CD14-positive monocyte (primary cell): Measurements from ENCODE around the gene DOCK8. TPM values are rescaled to one million over a fixed set of nuclear protein-coding genes. Genes with fewer than 3 reads are reported as not detected.

Source experiments
- DNase-seq, 3 donors: peaks; one replicate each; pipeline ENCODE4 v3.0.0-alpha.2; 2011 to 2022
- H2AFZ ChIP-seq: 2 replicates; pipeline ENCODE4 v1.6.0; 2012; ENCODE audit warnings: mild to moderate bottlenecking, low read depth, low read length, inconsistent platforms; ENCODE audit not compliant: insufficient read depth, poor library complexity, severe bottlenecking
- H3K27ac ChIP-seq, 2 donors: 1 replicate in 1 of 2; 2 replicates in 1 of 2; pipeline ENCODE4 v1.5.1; 2012 to 2013; ENCODE audit warnings: low read length in 2 of 2, control low read depth in 1 of 2, inconsistent platforms in 1 of 2, low read depth in 1 of 2, mild to moderate bottlenecking in 1 of 2
- H3K27me3 ChIP-seq, 2 donors: one replicate each; pipeline versions ENCODE4 v1.6.0 to v1.6.1; 2011 to 2013; ENCODE audit warnings: low read length in 2 of 2; ENCODE audit not compliant: control insufficient read depth in 2 of 2, insufficient read depth in 2 of 2
- H3K36me3 ChIP-seq, 2 donors: replicated peaks in 1 of 2; 1 replicate in 1 of 2; 2 replicates in 1 of 2; pipeline versions ENCODE4 v1.5.1 to v1.6.1; 2012 to 2013; ENCODE audit warnings: low read length in 2 of 2, control low read depth in 1 of 2, inconsistent platforms in 1 of 2, mild to moderate bottlenecking in 1 of 2; ENCODE audit not compliant: insufficient read depth in 2 of 2, control insufficient read depth in 1 of 2
- H3K4me1 ChIP-seq, 2 donors: 1 replicate in 1 of 2; 2 replicates in 1 of 2; pipeline versions ENCODE4 v1.5.1 to v1.6.1; 2012 to 2013; ENCODE audit warnings: low read length in 2 of 2, control low read depth in 1 of 2, inconsistent platforms in 1 of 2, mild to moderate bottlenecking in 1 of 2, moderate library complexity in 1 of 2; ENCODE audit not compliant: insufficient read depth in 2 of 2, control insufficient read depth in 1 of 2
- H3K4me2 ChIP-seq: replicated peaks from 2 replicates; pipeline ENCODE3; 2012; ENCODE audit warnings: low read length, moderate library complexity, mild to moderate bottlenecking; ENCODE audit not compliant: poor library complexity, severe bottlenecking; ENCODE audit errors: extremely low read depth
- H3K4me3 ChIP-seq, 3 experiments: fragments of 200-600 bp in 1 of 3; sonication (generic) in 1 of 3; replicated peaks in 1 of 3; 1 replicate in 2 of 3; 2 replicates in 1 of 3; pipeline ENCODE4 v1.5.1; 2011 to 2013; ENCODE audit warnings: low read length in 3 of 3, mild to moderate bottlenecking in 3 of 3, control low read depth in 2 of 3, low read depth in 2 of 3, inconsistent platforms in 1 of 3, moderate library complexity in 1 of 3
- H3K79me2 ChIP-seq: 2 replicates; pipeline ENCODE4 v1.6.0; 2012; ENCODE audit warnings: mild to moderate bottlenecking, control low read depth, inconsistent platforms, low read length, moderate library complexity; ENCODE audit not compliant: insufficient read depth
- H3K9ac ChIP-seq: 2 replicates; pipeline ENCODE4 v1.6.0; 2017; ENCODE audit warnings: low read length, mild to moderate bottlenecking; ENCODE audit not compliant: insufficient read depth, poor library complexity, severe bottlenecking
- H3K9me3 ChIP-seq, 2 donors: replicated peaks in 1 of 2; 1 replicate in 1 of 2; 2 replicates in 1 of 2; pipeline versions ENCODE4 v1.5.1 to v1.6.1; 2012 to 2013; ENCODE audit warnings: low read length in 2 of 2, control low read depth in 1 of 2; ENCODE audit not compliant: control insufficient read depth in 1 of 2, insufficient read depth in 1 of 2
- H4K20me1 ChIP-seq: 2 replicates; pipeline ENCODE4 v1.6.0; 2012; ENCODE audit warnings: mild to moderate bottlenecking, low read length, control low read depth, moderate library complexity; ENCODE audit not compliant: insufficient read depth
- H3K27ac Mint-ChIP-seq, 7 donors: one replicate each; pipeline ENCODE4 v1.8.0; 2020; ENCODE audit warnings: mild to moderate bottlenecking in 7 of 7, mixed read lengths in 7 of 7, moderate library complexity in 6 of 7, inconsistent platforms in 2 of 7
- H3K27me3 Mint-ChIP-seq, 3 donors: one replicate each; pipeline ENCODE4 v1.8.0; 2021 to 2022; ENCODE audit warnings: low read depth in 3 of 3, mild to moderate bottlenecking in 3 of 3, mixed read lengths in 3 of 3, moderate library complexity in 3 of 3, inconsistent platforms in 1 of 3
- H3K36me3 Mint-ChIP-seq, 2 donors: one replicate each; pipeline ENCODE4 v1.8.0; 2020; ENCODE audit warnings: mixed read lengths in 2 of 2, inconsistent platforms in 1 of 2, mild to moderate bottlenecking in 1 of 2
- H3K4me1 Mint-ChIP-seq: one replicate; pipeline ENCODE4 v1.8.0; 2020; ENCODE audit warnings: mild to moderate bottlenecking, mixed read lengths
- H3K4me3 Mint-ChIP-seq, 2 donors: one replicate each; pipeline ENCODE4 v1.8.0; 2020; ENCODE audit warnings: mild to moderate bottlenecking in 2 of 2, mixed read lengths in 2 of 2, moderate library complexity in 1 of 2
- H3K9me3 Mint-ChIP-seq, 7 donors: one replicate each; pipeline ENCODE4 v1.8.0; 2020 to 2022; ENCODE audit warnings: mixed read lengths in 7 of 7, mild to moderate bottlenecking in 6 of 7, moderate library complexity in 6 of 7, inconsistent platforms in 2 of 7
- CTCF ChIP-seq: fragments of 200-600 bp; IDR thresholded peaks from one replicate; pipeline ENCODE4 v1.8.0; 2022; ENCODE audit warnings: antibody characterized with exemption, mild to moderate bottlenecking
- WGBS: methylation state at CpG from one replicate; pipeline ENCODE4 v1.1.5; 2013; ENCODE audit warnings: missing lambda C conversion rate; ENCODE audit not compliant: insufficient coverage; 5-methylcytosine and 5-hydroxymethylcytosine counted together
- intact Hi-C, 2 donors: fragments of 100-400 bp; cut with micrococcal nuclease; formaldehyde crosslinking; loops; one replicate each; pipeline versions ENCODE4 v1.15.0 to v1.15.1; 2023
- polyA plus RNA-seq, 3 donors: library from polyadenylated mRNA; depleted of rRNA in 1 of 3; unstranded in 2 of 3; stranded (reverse) in 1 of 3; fragments of 300-500 nt in 2 of 3; fragments of >200 nt in 1 of 3; fragmentation: Illumina TruSeq in 2 of 3; gene quantifications; 1 replicate in 2 of 3; 2 replicates in 1 of 3; pipeline ENCODE4 v1.2.3, GENCODE V29; 2012 to 2021

The DOCK8 gene
- polyA plus RNA-seq, 3 donors, result 46.8 to 100 (median 95.4) TPM

GRCh38 chr9:365436-365835 lies 150.8 kb downstream of the DOCK8 start:
- no peak overlapping the region for H3K4me3 Mint-ChIP-seq
- DNase-seq, result no peak
- Histone ChIP-seq H3K79me2 (peaks cover 6% of the 10 kb centered on the region), H3K4me2 (no peak overlapping the region), H3K9ac (no peak overlapping the region), H3K27me3 (no peaks in the 10 kb centered on the region), H2AFZ (no peak overlapping the region), H4K20me1 (peaks cover 97% of the 10 kb centered on the region), H3K4me1 (no peaks in the 10 kb centered on the region), H3K4me3 (no peak overlapping the region), H3K9me3 (no peaks in the 10 kb centered on the region), H3K36me3 (peaks cover 95 to 100% of the 10 kb centered on the region in 2 donors), H3K27ac (no peak overlapping the region)
- no peak for TF ChIP-seq CTCF
- peak overlapping the region in 2 of 7 donors; percentile 24 to 30 for H3K27ac Mint-ChIP-seq
- H3K27me3 Mint-ChIP-seq, result peaks cover 0 to 2% (median 0%) of the 10 kb centered on the region in 3 donors
- H3K4me1 Mint-ChIP-seq, result no peaks in the 10 kb centered on the region
- intact Hi-C loops, result loop anchor here in 1 of 2 donors (10.0 kb wide), 1 partner anchor 59 kb away; no protein-coding TSS in a partner anchor
- H3K36me3 Mint-ChIP-seq, result peaks cover 97 to 98% of the 10 kb centered on the region in 2 donors
- WGBS, result no CpG with 5 or more reads among the region's 2 CpGs
- H3K9me3 Mint-ChIP-seq, result no peaks in the 10 kb centered on the region

DNA sequence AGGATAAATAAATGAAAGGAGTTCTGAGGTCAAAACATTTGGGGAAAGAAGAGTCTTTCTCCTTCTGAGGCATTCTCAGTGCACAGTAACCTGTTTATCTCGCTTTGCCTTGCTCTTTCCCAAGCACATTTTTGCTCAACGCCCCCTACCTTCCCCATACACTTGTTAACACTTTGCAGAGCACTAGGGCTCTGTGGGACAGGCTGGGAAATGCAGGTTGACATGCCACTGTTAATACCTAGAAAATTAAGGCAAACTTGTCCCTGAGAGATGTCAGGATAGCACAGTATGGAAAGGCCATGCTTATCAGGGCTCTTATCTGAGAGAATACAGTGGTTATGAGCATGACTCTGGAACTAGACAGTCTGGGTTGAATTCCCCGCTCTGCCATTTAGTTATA lies 152.0 kb downstream of the DOCK8 start:
- Histone ChIP-seq H3K27ac (no peak overlapping the region), H3K27me3 (no peaks in the 10 kb centered on the region), H2AFZ (no peak overlapping the region), H3K9ac (no peak overlapping the region), H4K20me1 (peaks cover 97% of the 10 kb centered on the region), H3K4me2 (no peak overlapping the region), H3K4me1 (no peaks in the 10 kb centered on the region), H3K79me2 (peaks cover 6% of the 10 kb centered on the region), H3K9me3 (no peaks in the 10 kb centered on the region), H3K4me3 (no peak overlapping the region), H3K36me3 (peaks cover 95 to 100% of the 10 kb centered on the region in 2 donors)
- Mint-ChIP-seq H3K36me3 (peaks cover 97 to 98% of the 10 kb centered on the region in 2 donors), H3K9me3 (no peaks in the 10 kb centered on the region), H3K27ac (no peak overlapping the region), H3K27me3 (no peaks in the 10 kb centered on the region), H3K4me3 (no peak overlapping the region), H3K4me1 (no peaks in the 10 kb centered on the region)
- DNase-seq, result no peak
- no peak for TF ChIP-seq CTCF
- 100% methylated on average over 1 of the region's 3 CpGs for WGBS
- intact Hi-C loops, result loop anchor here in 1 of 2 donors (10.0 kb wide), 1 partner anchor 58 kb away; no protein-coding TSS in a partner anchor
